GM12891 (cell line): ENCODE data around the gene WNT10A.

Experiments
- DNase-seq: peaks from one replicate; pipeline ENCODE4 v3.0.0; 2011; ENCODE audit warnings: low spot score; ENCODE audit not compliant: insufficient read length
- FAIRE-seq: peaks from 2 replicates; lab custom pipeline; 2011; peaks lifted over from hg19 to GRCh38; lab: Jason Lieb, UNC
- PAX5 ChIP-seq: IDR thresholded peaks from 2 replicates; pipeline ENCODE4 v1.6.1; 2011; ENCODE audit warnings: low read length, moderate library complexity, mild to moderate bottlenecking; ENCODE audit not compliant: insufficient read depth, severe bottlenecking
- POLR2A ChIP-seq: IDR thresholded peaks from 2 replicates; pipeline ENCODE4 v1.6.1; 2011; ENCODE audit warnings: low read depth, low read length, control low read depth
- POLR2AphosphoS5 ChIP-seq: IDR thresholded peaks from 2 replicates; pipeline ENCODE4 v1.6.1; 2011; ENCODE audit warnings: low read depth, low read length, control low read depth
- POU2F2 ChIP-seq: IDR thresholded peaks from 2 replicates; pipeline ENCODE4 v1.6.1; 2011; ENCODE audit warnings: low read depth, mild to moderate bottlenecking, control low read depth, low read length, moderate library complexity
- SPI1 ChIP-seq: IDR thresholded peaks from 2 replicates; pipeline ENCODE4 v1.6.1; 2011; ENCODE audit warnings: low read depth, low read length, control low read depth
- TAF1 ChIP-seq: IDR thresholded peaks from 2 replicates; pipeline ENCODE4 v1.6.1; 2011; ENCODE audit warnings: low read depth, low read length, control low read depth

The WNT10A gene

DNA sequence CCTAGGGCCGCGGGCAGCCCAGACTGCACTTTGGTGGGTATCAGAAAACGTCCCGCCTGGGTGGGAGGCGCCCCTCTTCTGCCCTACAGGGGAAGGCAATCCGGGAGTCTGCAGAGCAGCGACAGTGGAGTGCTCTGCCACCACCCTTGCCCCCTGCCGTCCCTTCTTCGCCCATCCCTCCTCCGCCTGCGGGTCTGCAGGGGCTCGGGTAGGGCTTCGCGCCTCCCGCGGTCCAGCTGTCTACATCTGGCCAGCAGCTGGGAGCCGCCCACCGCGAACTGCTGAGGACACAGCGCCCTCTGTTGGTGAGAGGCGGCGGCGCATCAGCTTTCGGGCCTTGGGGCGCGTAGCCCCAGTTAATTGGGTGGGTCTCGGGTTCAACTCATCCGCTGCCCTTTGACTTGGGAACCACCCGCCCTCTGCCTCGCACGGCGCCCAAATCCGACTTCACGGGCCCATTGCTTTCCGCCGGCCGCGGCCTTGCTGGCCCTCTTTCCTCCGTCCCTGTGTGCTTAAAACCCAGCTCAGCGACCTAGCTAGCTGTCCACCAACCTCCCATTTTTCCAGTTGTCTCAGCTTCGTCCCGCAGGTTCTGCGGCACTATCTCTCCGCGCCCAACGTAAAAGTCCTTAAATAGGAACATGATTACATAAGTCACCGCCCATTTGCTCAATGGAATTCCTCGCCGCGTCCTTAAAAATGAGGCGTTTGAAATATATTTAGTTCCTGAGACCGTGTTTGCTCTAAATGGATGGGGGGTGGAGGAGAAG lies 17.6 kb downstream of the WNT10A start:
- TF ChIP-seq TAF1, result no peak
- 0 out of 2 replicates have a peak, but pooled peaks have one; percentile 31 for TF ChIP-seq POU2F2
- FAIRE-seq, result peak; percentile 97

DNA sequence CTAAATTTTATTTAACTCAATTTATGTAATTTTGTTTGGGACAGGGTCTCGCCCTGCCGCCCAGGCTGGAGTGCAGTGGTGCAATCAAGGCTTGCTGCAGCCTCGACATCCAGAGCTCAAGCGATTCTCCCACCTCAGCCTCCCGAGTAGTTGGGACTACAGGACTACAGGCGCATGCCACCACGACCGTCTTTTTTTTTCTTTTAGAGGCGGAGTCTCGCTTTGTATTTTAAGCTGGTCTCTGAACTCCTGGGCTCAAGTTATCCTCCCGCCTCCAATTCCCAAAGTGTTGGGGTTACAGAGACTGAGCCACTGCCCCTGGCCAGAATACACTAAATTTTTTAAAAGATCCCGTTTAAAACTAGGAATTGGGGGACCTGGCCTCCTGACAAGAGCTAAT lies 18.5 kb downstream of the WNT10A start:
- FAIRE-seq (no peak), DNase-seq (no peak)
- TF ChIP-seq POLR2AphosphoS5 (no peak), SPI1 (no peak), PAX5 (no peak), TAF1 (no peak), POLR2A (no peak), POU2F2 (no peak)

More for the DNA sequence above, 17.6 kb downstream of the WNT10A start:
- peak; percentile 73 for DNase-seq

DNA sequence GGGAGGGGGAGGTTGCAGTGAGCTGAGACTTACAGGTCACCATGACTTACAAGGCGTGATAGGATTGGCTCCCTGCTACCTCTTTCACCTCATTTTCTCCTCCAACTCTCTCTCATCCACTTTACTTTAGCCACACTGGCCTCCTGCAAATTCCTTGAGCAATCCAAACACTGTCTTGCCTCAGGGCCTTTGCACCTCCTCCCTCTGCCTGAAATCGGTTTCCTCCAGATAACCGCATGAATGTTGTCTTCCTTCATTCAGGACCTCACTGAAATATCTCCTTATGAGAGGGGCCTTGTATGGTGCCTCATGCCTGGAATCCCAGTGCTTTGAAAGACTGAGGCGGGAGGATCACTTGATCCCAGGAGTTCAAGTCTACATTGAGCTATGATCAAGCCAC lies 21.8 kb downstream of the WNT10A start:
- DNase-seq (no peak), FAIRE-seq (no peak)
- TF ChIP-seq POLR2A (no peak), SPI1 (no peak), POLR2AphosphoS5 (no peak), TAF1 (no peak), PAX5 (no peak), POU2F2 (no peak)

DNA sequence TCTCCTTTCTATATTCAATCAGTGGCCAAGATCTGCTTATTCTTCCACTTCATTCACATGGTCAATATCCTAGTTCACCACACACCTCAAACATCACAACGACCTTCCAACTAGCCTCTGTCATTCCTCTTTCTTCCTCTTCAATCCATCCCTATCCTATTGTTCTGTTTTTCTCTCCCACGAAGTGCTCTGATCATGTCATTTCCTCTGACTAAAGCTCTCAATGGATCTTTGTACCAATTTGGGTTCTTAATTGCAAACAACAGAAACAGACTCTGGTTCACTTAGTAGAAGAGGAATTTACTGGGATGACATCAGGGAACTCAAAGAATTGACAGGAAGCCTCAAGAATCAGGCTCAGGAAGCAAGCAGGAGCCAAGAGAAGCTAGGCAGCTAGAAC lies 23.5 kb downstream of the WNT10A start:
- TF ChIP-seq POU2F2 (no peak), SPI1 (no peak), PAX5 (no peak), POLR2AphosphoS5 (no peak), POLR2A (no peak), TAF1 (no peak)
- no peak for DNase-seq
- no peak for FAIRE-seq

DNA sequence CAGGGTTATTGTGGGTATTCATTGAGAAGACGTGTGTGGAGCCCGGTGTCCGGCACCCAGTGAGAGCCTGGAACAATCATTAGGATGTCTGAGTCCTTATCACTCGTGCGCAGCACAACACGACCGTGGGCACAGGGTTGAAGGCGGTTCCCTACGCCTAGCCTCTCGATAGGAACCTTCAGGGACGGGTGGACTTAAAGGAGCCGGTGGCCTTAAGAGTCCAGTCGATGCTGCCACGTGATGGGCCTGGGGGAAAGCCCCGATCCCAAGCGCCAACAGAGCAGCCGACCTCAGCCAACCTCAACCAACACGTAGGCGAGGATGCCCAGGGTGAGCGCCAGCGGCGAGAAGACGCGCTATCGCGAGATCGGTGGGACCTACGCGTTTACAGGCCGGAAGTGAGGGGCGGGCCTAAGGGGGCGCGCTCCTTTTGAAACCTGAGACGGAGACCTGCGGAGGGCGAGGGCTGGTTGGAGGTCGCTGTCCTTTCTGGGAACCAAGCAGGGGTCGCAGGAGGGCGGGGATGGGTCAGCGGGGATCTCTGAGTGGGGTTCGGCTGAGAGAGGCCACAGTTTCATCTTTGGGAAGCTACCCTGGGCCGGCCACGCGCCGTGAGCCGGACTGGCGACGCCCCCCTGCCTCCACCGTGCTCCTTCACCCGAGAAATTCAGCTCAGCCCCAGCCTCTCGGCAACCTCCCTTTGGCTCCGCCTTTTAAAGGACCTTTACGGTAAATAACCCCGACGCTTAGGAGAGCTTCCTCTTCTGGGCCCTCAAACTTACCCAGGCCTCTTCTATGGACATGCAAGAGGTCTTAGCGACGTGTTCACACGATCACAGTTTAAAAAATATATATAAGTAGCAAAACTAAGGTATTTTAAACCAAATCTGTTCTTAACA lies 28.3 kb downstream of the WNT10A start:
- TF ChIP-seq POLR2AphosphoS5 (peak; percentile 73), POLR2A (peak; percentile 50; the same call in 1 of the 2 replicates), POU2F2 (peak; percentile 16; the same call in 1 of the 2 replicates), TAF1 (0 out of 2 replicates have a peak, but pooled peaks have one; percentile 8), SPI1 (no peak), PAX5 (no peak)
- peak; percentile 90 for FAIRE-seq
- DNase-seq, result peak; percentile 78

DNA sequence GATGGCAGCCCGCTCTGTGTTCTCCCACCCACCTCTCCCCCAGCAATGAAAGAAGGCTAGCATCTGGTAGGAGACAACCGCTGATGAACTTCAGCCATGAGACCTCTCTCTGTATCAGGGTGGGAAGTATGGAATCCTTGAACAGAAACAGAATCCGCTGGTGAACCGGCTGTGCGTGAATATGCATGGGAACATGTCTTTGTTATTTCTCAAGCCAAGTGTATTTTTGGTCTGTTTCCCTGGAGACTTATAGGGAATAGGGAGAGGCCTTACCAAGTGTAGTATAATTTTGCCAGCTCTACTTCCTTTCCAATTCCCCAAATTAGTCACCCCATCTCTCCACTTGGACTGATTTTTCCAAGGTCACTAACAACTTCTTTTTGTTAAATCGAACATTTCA lies 30.1 kb downstream of the WNT10A start:
- DNase-seq, result no peak
- no peak for FAIRE-seq
- no peak for TF ChIP-seq TAF1
- TF ChIP-seq PAX5, result no peak
- TF ChIP-seq SPI1, result no peak
- TF ChIP-seq POLR2A, result no peak
- no peak for TF ChIP-seq POU2F2
- no peak for TF ChIP-seq POLR2AphosphoS5

DNA sequence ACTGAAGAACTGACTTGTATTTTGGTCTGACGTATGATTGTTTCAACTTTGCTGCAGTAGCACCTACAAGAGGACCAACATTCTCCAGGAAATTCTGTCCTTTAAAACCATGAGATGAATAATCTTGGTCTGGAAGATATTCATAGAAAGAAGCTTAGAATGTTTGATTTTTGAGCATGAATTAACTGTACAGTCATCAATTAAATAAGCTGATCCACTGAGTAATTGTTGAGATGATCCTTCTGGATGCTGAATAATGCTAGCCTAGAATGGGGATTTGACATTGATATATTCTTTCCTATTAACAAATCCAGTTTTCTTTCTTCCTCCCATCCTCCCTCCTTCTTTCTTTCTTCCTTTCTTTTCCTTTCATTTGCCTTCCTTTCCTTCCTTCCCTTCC lies 39.9 kb downstream of the WNT10A start:
- no peak for TF ChIP-seq POLR2AphosphoS5
- no peak for TF ChIP-seq POU2F2
- TF ChIP-seq SPI1, result no peak
- TF ChIP-seq TAF1, result no peak
- no peak for TF ChIP-seq PAX5
- TF ChIP-seq POLR2A, result no peak
- no peak for DNase-seq
- FAIRE-seq, result no peak

DNA sequence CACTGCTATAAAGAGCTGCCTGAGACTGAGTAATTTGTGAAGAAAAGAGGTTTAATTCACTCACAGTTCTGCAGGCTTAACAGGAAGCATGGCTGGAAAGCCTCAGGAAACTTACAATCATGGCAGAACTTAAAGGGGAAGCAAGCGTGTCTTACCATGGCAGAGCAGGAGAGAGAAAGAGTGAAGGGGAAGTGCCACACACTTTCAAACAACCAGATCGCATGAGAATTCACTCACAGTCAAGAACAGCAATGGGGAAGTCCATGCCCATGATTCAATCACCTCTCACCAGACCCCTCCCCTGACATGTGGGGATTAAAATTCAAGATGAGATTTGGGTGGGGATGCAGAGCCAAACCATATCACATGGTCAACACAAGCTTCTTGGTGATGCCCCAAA lies 44.1 kb downstream of the WNT10A start:
- no peak for FAIRE-seq
- TF ChIP-seq POLR2AphosphoS5 (no peak), TAF1 (no peak)
- DNase-seq, result no peak

DNA sequence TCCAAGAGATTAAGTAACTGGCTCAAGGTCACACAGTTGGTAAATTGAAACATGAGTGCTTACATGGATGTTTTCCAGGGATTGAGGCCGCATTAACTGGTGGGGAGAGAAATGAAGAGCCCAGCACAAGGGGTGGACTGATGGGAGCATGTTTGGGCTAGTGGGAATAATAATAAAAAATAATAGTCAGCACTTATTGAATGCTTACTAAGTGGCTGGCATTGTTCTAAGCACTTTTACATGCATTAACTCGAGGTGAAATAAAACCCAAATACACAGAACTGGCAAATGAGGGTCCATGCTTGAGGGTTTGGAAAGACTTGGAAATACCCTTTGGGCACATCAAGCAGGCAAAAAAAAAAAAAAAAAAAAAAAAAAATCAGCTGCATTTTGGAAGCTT lies 44.8 kb downstream of the WNT10A start:
- TF ChIP-seq PAX5 (no peak), TAF1 (no peak), POU2F2 (no peak), POLR2AphosphoS5 (no peak), POLR2A (no peak), SPI1 (no peak)
- no peak for DNase-seq
- FAIRE-seq, result no peak
